HCT116 (cell line): Measurements from ENCODE around the gene CERT1.

Experiments used
- RAD21 ChIP-seq: IDR thresholded peaks from 2 replicates; pipeline ENCODE4 v1.6.1; 2012; ENCODE audit warnings: low read depth, mild to moderate bottlenecking
- TF ChIP-seq, protein P1 (sequence below), 3 experiments: fragments of 200-600 bp in 1 of 3; sonication (generic) in 1 of 3; IDR thresholded peaks in 2 of 3; conservative IDR thresholded peaks in 1 of 3; 2 replicates each; pipeline ENCODE4 v1.5.1; 2012 to 2017; ENCODE audit warnings: low read depth in 2 of 3, low read length in 2 of 3, antibody characterized with exemption in 1 of 3, borderline replicate concordance in 1 of 3, control low read depth in 1 of 3, mild to moderate bottlenecking in 1 of 3, mixed read lengths in 1 of 3, mixed run types in 1 of 3, moderate library complexity in 1 of 3; ENCODE audit not compliant: insufficient read depth in 1 of 3
- TF ChIP-seq, protein P2 (sequence below): IDR thresholded peaks from 2 replicates; pipeline ENCODE4 v1.6.1; 2012

DNA sequence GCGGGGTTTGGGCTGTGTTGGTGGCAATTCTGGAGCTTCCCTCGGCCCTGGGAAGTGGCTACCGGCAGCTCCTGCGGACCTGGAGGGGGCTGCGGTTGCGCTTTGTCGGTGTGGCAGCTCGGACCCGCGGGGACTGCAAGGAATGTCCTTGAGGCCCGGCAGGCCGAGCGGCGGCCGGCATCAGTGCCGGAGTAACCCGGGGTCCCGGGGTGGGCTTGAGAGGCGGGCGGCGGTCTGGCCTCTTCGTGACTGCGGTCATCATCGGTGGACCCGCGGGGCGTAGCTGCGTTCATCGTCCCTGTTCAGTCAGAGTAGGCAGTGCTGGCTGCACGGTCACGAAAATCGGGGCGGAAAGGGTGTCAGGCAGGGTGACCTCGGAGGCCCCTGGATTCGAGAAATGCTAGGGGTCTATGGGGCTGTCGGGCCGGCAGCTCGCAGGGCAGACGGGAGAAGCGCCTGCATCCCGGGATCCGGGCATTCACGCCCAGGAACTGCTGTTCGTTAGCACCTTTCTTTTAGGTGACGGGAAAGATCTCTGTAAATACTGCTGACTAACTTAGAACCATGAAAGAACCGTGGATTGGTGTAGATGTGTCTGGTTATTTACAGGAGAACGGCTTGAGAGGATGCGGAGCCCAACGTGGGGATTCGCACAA, 173.9 kb downstream of the CERT1 start:
- TF ChIP-seq RAD21: no peak
- TF ChIP-seq, protein P1, sequence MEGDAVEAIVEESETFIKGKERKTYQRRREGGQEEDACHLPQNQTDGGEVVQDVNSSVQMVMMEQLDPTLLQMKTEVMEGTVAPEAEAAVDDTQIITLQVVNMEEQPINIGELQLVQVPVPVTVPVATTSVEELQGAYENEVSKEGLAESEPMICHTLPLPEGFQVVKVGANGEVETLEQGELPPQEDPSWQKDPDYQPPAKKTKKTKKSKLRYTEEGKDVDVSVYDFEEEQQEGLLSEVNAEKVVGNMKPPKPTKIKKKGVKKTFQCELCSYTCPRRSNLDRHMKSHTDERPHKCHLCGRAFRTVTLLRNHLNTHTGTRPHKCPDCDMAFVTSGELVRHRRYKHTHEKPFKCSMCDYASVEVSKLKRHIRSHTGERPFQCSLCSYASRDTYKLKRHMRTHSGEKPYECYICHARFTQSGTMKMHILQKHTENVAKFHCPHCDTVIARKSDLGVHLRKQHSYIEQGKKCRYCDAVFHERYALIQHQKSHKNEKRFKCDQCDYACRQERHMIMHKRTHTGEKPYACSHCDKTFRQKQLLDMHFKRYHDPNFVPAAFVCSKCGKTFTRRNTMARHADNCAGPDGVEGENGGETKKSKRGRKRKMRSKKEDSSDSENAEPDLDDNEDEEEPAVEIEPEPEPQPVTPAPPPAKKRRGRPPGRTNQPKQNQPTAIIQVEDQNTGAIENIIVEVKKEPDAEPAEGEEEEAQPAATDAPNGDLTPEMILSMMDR (IDR thresholded peaks at IDR 0.05 in 2 of 3, conservative IDR thresholded peaks at IDR 0.05 in 1 of 3; ENCODE audit: borderline replicate concordance in 1 of 3, insufficient read depth in 1 of 3, low read depth in 2 of 3, low read length in 2 of 3): no peak
- TF ChIP-seq, protein P2, sequence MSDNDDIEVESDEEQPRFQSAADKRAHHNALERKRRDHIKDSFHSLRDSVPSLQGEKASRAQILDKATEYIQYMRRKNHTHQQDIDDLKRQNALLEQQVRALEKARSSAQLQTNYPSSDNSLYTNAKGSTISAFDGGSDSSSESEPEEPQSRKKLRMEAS: no peak
